PC-3 (cell line): ENCODE measurements around the gene TSPAN4. TPM values are rescaled to one million over a fixed set of nuclear protein-coding genes. Genes with fewer than 3 reads are reported as not detected.

Source experiments
- ATAC-seq: fragments of 200-7000 bp; cut with Tn5 transposase; 2 replicates; pipeline ENCODE4 v1.9.1; 2020; ENCODE audit warnings: mild to moderate bottlenecking, moderate library complexity
- BruUV-seq: library from RNA; stranded (reverse); fragments of 400-500 nt; replicated peaks from 2 replicates; lab custom pipeline; 2021; lab: Mats Ljungman, UMichigan
- CTCF ChIA-PET: fragments of 300-600 bp; sonication (Branson Sonifier 250); formaldehyde crosslinking; loops from one replicate; lab custom pipeline; 2022; ENCODE audit warnings: antibody characterized with exemption; lab: Charles Lee
- POLR2A ChIA-PET: fragments of 300-600 bp; sonication (Branson Sonifier 250); formaldehyde crosslinking; loops from one replicate; lab custom pipeline; 2022; ENCODE audit warnings: antibody characterized with exemption; ENCODE audit not compliant: unreplicated experiment; lab: Charles Lee
- DNase-seq: peaks from one replicate; pipeline ENCODE4 v3.0.0-alpha.2; 2015
- H2AFZ ChIP-seq: fragments of 300-600 bp; sonication (generic); 2 replicates; pipeline ENCODE4 v1.6.0; 2016; ENCODE audit warnings: antibody characterized with exemption, low read length
- H3F3A ChIP-seq: fragments of 300-600 bp; sonication (generic); one replicate; pipeline ENCODE4 v1.6.0; 2017; ENCODE audit warnings: antibody characterized with exemption, low read length, control low read depth, mild to moderate bottlenecking; ENCODE audit not compliant: unreplicated experiment
- H3K27ac ChIP-seq: fragments of 300-600 bp; sonication (generic); 2 replicates; pipeline ENCODE4 v1.5.1; 2016; ENCODE audit warnings: mild to moderate bottlenecking, low read length
- H3K27me3 ChIP-seq: fragments of 300-600 bp; sonication (generic); 2 replicates; pipeline ENCODE4 v1.6.1; 2016; ENCODE audit warnings: low read length, mixed read lengths
- H3K36me3 ChIP-seq: fragments of 300-600 bp; sonication (generic); 2 replicates; pipeline ENCODE4 v1.6.1; 2016; ENCODE audit warnings: low read depth, mixed run types, low read length, mixed read lengths
- H3K4me1 ChIP-seq: fragments of 300-600 bp; sonication (generic); 2 replicates; pipeline ENCODE4 v1.5.1; 2016; ENCODE audit warnings: low read length; ENCODE audit not compliant: insufficient read depth
- H3K4me2 ChIP-seq: fragments of 300-600 bp; sonication (generic); 2 replicates; pipeline ENCODE4 v1.6.0; 2016; ENCODE audit warnings: low read length
- H3K4me3 ChIP-seq: fragments of 300-600 bp; sonication (generic); 2 replicates; pipeline ENCODE4 v1.5.1; 2016; ENCODE audit warnings: mild to moderate bottlenecking, low read length, mixed read lengths
- H3K79me2 ChIP-seq: fragments of 300-600 bp; sonication (generic); 2 replicates; pipeline ENCODE4 v1.6.1; 2017; ENCODE audit warnings: low read length, mixed read lengths
- H3K9ac ChIP-seq: fragments of 300-600 bp; sonication (generic); 2 replicates; pipeline ENCODE4 v1.6.0; 2016; ENCODE audit warnings: mild to moderate bottlenecking, low read length
- H3K9me2 ChIP-seq: fragments of 300-600 bp; sonication (generic); replicated peaks from 2 replicates; pipeline ENCODE4 v1.6.1; 2016; ENCODE audit warnings: mixed run types, low read length, mixed read lengths
- H3K9me3 ChIP-seq: fragments of 300-600 bp; sonication (generic); 2 replicates; pipeline ENCODE4 v1.6.1; 2016; ENCODE audit warnings: low read length, mixed read lengths
- H4K20me1 ChIP-seq: fragments of 300-600 bp; sonication (generic); 2 replicates; pipeline ENCODE4 v1.6.1; 2016; ENCODE audit warnings: low read length, mixed read lengths
- EZH2 ChIP-seq: fragments of 300-600 bp; sonication (generic); IDR thresholded peaks from one replicate; pipeline ENCODE4 v1.6.1; 2017; ENCODE audit warnings: antibody characterized with exemption, mild to moderate bottlenecking, low read length; ENCODE audit not compliant: unreplicated experiment
- EZH2phosphoT487 ChIP-seq: fragments of 300-600 bp; sonication (generic); IDR thresholded peaks from 2 replicates; pipeline ENCODE4 v1.6.1; 2018; ENCODE audit warnings: mild to moderate bottlenecking, antibody characterized with exemption, low read length, borderline replicate concordance
- intact Hi-C: fragments of 100-400 bp; cut with micrococcal nuclease; formaldehyde crosslinking; loops from 2 replicates; pipeline ENCODE4 v1.9.0; 2023
- total RNA-seq: library from RNA; depleted of rRNA; stranded (reverse); fragments of >200 nt; gene quantifications from 2 replicates; pipeline ENCODE4 v1.2.3, GENCODE V29; 2014
- TF ChIP-seq, protein P1 (sequence below): fragments of 300-600 bp; sonication (generic); conservative IDR thresholded peaks from 2 replicates; pipeline ENCODE4 v1.5.1; 2017; ENCODE audit warnings: antibody characterized with exemption, low read depth, mild to moderate bottlenecking, low read length

TSPAN4 gene
- total RNA-seq, 1 experiment from 2014 or later = 121 TPM

- DNase-seq (no peak), ATAC-seq (no peak)
- Histone ChIP-seq H3K27me3 (no peaks in the 10 kb centered on the region), H3K79me2 (peaks cover 6% of the 10 kb centered on the region; the same call in 1 of the 2 replicates), H3K9ac (no peak overlapping the region), H3F3A (no peaks in the 10 kb centered on the region), H4K20me1 (no peaks in the 10 kb centered on the region), H3K4me1 (peaks cover 8% of the 10 kb centered on the region; the same call in 1 of the 2 replicates), H3K27ac (no peak overlapping the region), H3K9me2 (no peaks in the 10 kb centered on the region), H3K9me3 (no peaks in the 10 kb centered on the region), H3K4me2 (no peak overlapping the region), H3K36me3 (no peaks in the 10 kb centered on the region), H3K4me3 (no peak overlapping the region), H2AFZ (no peak overlapping the region)
- POLR2A ChIA-PET = no interaction called here
- CTCF ChIA-PET = no interaction called here
- TF ChIP-seq EZH2 (no peak), EZH2phosphoT487 (no peak)
- TF ChIP-seq, protein P1, sequence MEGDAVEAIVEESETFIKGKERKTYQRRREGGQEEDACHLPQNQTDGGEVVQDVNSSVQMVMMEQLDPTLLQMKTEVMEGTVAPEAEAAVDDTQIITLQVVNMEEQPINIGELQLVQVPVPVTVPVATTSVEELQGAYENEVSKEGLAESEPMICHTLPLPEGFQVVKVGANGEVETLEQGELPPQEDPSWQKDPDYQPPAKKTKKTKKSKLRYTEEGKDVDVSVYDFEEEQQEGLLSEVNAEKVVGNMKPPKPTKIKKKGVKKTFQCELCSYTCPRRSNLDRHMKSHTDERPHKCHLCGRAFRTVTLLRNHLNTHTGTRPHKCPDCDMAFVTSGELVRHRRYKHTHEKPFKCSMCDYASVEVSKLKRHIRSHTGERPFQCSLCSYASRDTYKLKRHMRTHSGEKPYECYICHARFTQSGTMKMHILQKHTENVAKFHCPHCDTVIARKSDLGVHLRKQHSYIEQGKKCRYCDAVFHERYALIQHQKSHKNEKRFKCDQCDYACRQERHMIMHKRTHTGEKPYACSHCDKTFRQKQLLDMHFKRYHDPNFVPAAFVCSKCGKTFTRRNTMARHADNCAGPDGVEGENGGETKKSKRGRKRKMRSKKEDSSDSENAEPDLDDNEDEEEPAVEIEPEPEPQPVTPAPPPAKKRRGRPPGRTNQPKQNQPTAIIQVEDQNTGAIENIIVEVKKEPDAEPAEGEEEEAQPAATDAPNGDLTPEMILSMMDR = no peak
- intact Hi-C loops = no loop called here
- BruUV-seq = no TSS peak
Observed at GRCh38 chr11:802018-802617, 40.5 kb upstream of the TSPAN4 start.

DNA sequence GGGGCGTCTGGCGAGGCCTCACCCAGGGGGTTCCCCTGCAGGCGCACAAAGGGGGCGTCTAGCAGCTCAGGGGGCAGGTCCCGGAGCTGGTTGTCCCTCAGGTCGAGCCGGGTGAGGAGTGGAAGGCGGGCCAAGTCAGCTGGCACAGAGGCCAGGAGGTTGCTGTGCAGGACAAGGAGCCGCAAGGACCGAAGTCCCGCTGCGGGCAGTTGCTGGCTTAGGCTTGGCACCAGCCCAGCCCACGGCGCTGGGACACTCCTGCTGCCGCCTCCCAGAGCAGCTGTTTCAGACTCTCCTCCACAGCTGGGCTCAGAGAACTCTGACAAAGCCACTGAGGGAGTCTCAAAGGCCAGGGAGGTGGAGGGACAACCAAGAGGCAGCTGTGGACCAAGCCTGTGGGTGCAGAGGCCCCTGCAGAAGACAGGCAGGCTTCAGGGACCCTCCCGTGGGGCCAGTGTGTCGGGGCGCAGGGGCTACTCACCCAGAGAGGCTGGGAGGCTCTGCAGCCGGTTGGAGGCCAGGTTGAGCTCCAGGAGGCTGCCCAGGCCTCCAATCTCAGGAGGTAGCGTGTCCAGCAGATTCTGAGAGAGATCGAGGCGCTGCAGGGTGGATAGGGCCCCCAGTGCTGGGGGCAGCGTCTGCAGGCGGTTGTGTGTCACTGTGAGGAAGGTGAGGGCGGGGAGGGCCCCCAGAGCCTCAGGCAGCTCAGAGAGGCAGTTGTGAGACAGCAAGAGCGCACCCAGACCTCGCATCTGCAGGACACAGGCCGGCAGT, 39.8 kb upstream of the TSPAN4 start:
- DNase-seq (no peak), ATAC-seq (no peak)
- H3K4me1 ChIP-seq = 0 out of 2 replicates have a peak, but pooled peaks cover 8% of the 10 kb centered on the region
- POLR2A ChIA-PET = no interaction called here
- intact Hi-C loops = no loop called here
- H3K9ac ChIP-seq = no peak overlapping the region
- CTCF ChIA-PET = no interaction called here
- H3K4me2 ChIP-seq = no peak overlapping the region
- peaks cover 5% of the 10 kb centered on the region for H3K79me2 ChIP-seq
- no peaks in the 10 kb centered on the region for H3K9me3 ChIP-seq
- no peaks in the 10 kb centered on the region for H3K36me3 ChIP-seq
- no peaks in the 10 kb centered on the region for H3K27me3 ChIP-seq
- no peak overlapping the region for H2AFZ ChIP-seq
- H3K4me3 ChIP-seq = no peak overlapping the region
- BruUV-seq = no TSS peak
- no peaks in the 10 kb centered on the region for H3K9me2 ChIP-seq
- TF ChIP-seq EZH2phosphoT487 = no peak
- TF ChIP-seq, protein P1 = no peak
- no peak for TF ChIP-seq EZH2
- H4K20me1 ChIP-seq = no peaks in the 10 kb centered on the region
- H3K27ac ChIP-seq = no peak overlapping the region
- no peaks in the 10 kb centered on the region for H3F3A ChIP-seq

- ChIA-PET POLR2A (no interaction called here), CTCF (no interaction called here)
- H3F3A ChIP-seq = no peaks in the 10 kb centered on the region
- H3K9ac ChIP-seq = no peak overlapping the region
- H3K27me3 ChIP-seq = no peaks in the 10 kb centered on the region
- H3K4me2 ChIP-seq = no peak overlapping the region
- H3K79me2 ChIP-seq = peaks cover 10% of the 10 kb centered on the region
- no peak overlapping the region for H2AFZ ChIP-seq
- H3K27ac ChIP-seq = no peak overlapping the region
- intact Hi-C loops = no loop called here
- no TSS peak for BruUV-seq
- H4K20me1 ChIP-seq = no peaks in the 10 kb centered on the region
- no peaks in the 10 kb centered on the region for H3K36me3 ChIP-seq
- H3K9me3 ChIP-seq = no peaks in the 10 kb centered on the region
- H3K9me2 ChIP-seq = no peaks in the 10 kb centered on the region
- ATAC-seq (no peak), DNase-seq (no peak)
- peaks cover 10% of the 10 kb centered on the region for H3K4me1 ChIP-seq
- H3K4me3 ChIP-seq = no peak overlapping the region
- TF ChIP-seq, protein P1 = no peak
- TF ChIP-seq EZH2phosphoT487 = no peak
- TF ChIP-seq EZH2 = no peak
Observed at GRCh38 chr11:803467-803742, 39.2 kb upstream of the TSPAN4 start.
